Dermis microvascular lymphatic vessel endothelial cell (primary cell): ENCODE results near the gene NOD2. TPM values are rescaled to one million over a fixed set of nuclear protein-coding genes. Genes with fewer than 3 reads are reported as not detected.
A peak's percentile ranks its signal among the peaks of the same experiment; 100 is the strongest.

ENCODE experiments used
- DNase-seq, 2 donors: peaks; one replicate each; pipeline versions ENCODE4 v3.0.0 to v3.0.0-alpha.2; 2010; ENCODE audit warnings: low read depth in 2 of 2
- total RNA-seq: library from RNA; depleted of rRNA; stranded (reverse); fragments of >200 nt; gene quantifications from 2 replicates; pipeline ENCODE4 v1.2.1, GENCODE V29; 2014

Gene NOD2
- total RNA-seq, 1 donor from 2014 or later: 0.26 TPM

GRCh38 chr16:50717091-50717490 lies 23.7 kb downstream of the NOD2 start:
- no peak for DNase-seq

- no peak for DNase-seq
Observed at GRCh38 chr16:50717494-50717893, 24.1 kb downstream of the NOD2 start.

GRCh38 chr16:50718061-50718760 lies 24.8 kb downstream of the NOD2 start:
- no peak for DNase-seq

- no peak for DNase-seq
Observed at GRCh38 chr16:50718761-50719400, 25.5 kb downstream of the NOD2 start.

GRCh38 chr16:50719401-50720337 lies 26.3 kb downstream of the NOD2 start:
- no peak for DNase-seq

- DNase-seq: no peak
Observed at GRCh38 chr16:50721549-50722404, 28.4 kb downstream of the NOD2 start.

- DNase-seq: no peak
Observed at GRCh38 chr16:50722405-50722737, 29.0 kb downstream of the NOD2 start.

- DNase-seq: no peak
Observed at GRCh38 chr16:50722960-50723359, 29.6 kb downstream of the NOD2 start.

GRCh38 chr16:50724306-50724705 lies 30.9 kb downstream of the NOD2 start:
- DNase-seq: no peak

- no peak for DNase-seq
Observed at GRCh38 chr16:50731130-50731988, 38.0 kb downstream of the NOD2 start.

- DNase-seq: no peak
Observed at GRCh38 chr16:50731989-50732832, 38.8 kb downstream of the NOD2 start.

GRCh38 chr16:50733468-50733867 lies 40.1 kb downstream of the NOD2 start:
- no peak for DNase-seq

GRCh38 chr16:50735629-50736122 lies 42.3 kb downstream of the NOD2 start:
- DNase-seq: no peak

GRCh38 chr16:50736448-50736847 lies 43.0 kb downstream of the NOD2 start:
- DNase-seq: no peak

GRCh38 chr16:50737420-50737959 lies 44.1 kb downstream of the NOD2 start:
- no peak for DNase-seq

- no peak for DNase-seq
Observed at GRCh38 chr16:50739031-50739430, 45.6 kb downstream of the NOD2 start.

GRCh38 chr16:50740736-50741135 lies 47.3 kb downstream of the NOD2 start:
- DNase-seq: peak in 1 of 2 donors; percentile 8

GRCh38 chr16:50741225-50741780 lies 47.9 kb downstream of the NOD2 start:
- no peak for DNase-seq
